Germinal center (tissue), 1 donor: ENCODE measurements around the gene TDO2.

ENCODE experiments used
- DNase-seq: peaks from one replicate; pipeline ENCODE4 v3.0.0; 2012; ENCODE audit warnings: mixed read lengths, low spot score

TDO2 gene

GRCh38 chr4:155953151-155954117, 49.9 kb downstream of the TDO2 start, which contains the start of gene CTSO:
Gene CTSO (minus strand): TSS chr4:155953866. CDS start chr4:155953847, 19 bp downstream.
- peak; percentile 49 for DNase-seq

GRCh38 chr4:155954118-155954685, 50.7 kb downstream of the TDO2 start:
- DNase-seq, result no peak

GRCh38 chr4:155954939-155955338, 51.4 kb downstream of the TDO2 start:
- DNase-seq, result no peak

GRCh38 chr4:155956461-155956860, 53.0 kb downstream of the TDO2 start:
- no peak for DNase-seq

GRCh38 chr4:155959417-155959816, 55.9 kb downstream of the TDO2 start:
- DNase-seq, result no peak

DNA sequence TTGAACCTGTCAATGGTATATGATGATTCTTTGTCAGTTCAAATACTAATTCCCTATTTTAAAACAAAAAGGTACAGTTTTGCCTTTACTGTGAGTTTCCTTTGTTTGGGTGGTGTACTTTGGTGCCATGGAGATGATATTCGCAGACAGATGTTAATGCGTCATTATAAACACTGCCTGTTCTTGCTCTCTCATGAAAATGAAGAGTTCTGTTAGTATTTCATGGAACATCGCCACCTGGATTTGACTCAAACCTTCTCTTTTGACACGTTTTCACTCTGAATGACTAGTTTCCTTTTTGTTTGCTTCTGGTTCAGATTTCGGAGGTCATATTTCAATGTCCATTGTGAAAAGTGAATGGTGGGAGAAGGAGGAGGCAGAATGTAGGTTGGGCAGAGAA, 57.0 kb downstream of the TDO2 start:
- DNase-seq, result no peak

GRCh38 chr4:155961575-155961974, 58.1 kb downstream of the TDO2 start:
- DNase-seq, result no peak

DNA sequence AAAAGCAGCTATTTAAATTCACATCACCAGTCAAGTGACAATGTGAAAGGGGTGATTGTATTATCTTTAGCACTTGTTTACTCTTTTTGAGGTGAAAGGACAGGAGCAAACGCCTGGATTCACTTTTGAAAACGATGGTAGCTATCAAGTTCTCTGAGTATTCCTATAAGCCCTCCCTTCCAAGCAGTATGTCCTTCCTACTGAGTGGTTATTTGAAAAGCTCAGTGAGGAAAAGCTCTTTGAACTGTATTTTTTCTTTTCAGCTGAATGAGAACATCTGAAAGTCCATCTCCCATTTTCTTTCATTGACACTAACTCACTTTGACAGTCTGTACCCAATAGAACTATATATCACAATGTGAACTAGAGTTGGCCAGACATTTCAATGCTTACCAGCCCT, 59.3 kb downstream of the TDO2 start:
- DNase-seq, result no peak

GRCh38 chr4:155964016-155964891, 60.8 kb downstream of the TDO2 start:
- DNase-seq, result no peak

- no peak for DNase-seq
These were observed 62.7 kb downstream of the TDO2 start for GRCh38 chr4:155966171-155966570.

DNA sequence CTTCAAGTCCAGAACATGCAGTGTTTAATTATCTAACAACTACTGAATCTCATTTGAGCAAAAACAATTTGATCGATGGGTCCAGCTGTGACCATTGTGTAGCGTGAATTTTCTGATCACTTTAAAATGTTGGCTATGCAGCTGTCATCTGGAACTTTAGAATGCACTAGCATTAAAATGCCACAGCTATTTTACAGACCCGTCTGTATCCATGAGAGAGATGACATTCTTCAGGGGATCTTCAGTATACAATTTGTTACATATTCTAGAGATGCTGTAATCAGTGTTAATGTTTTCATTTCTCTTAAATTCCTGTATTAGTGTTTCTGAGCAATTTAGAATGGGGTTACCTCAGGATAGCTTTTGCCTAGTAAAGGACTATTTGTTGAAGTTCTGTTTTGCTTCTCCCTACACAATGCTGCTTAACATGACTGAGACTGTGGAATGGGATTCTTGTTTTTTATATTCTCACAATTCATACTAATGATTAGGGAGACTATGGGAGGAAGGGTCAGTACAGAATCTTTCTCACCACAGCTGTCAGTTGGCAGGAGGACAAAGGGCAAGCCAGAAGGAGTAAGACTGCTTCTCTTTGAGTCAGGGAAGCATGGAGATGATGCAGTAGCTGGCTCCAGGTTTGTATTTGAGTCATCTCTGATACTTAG, 63.4 kb downstream of the TDO2 start:
- no peak for DNase-seq
